Endothelial cell of umbilical vein (primary cell): ENCODE results near the gene HTR6. TPM values are rescaled to one million over a fixed set of nuclear protein-coding genes. Genes with fewer than 3 reads are reported as not detected.

Source experiments
- BruUV-seq: library from RNA; stranded (reverse); fragments of 400-500 nt; replicated peaks from 2 replicates; lab custom pipeline; 2021; lab: Mats Ljungman, UMichigan
- CTCF ChIA-PET: fragments of 300-600, 350-600 bp; sonication (Branson Sonifier 250); formaldehyde crosslinking; loops from one replicate; lab custom pipeline; 2021; ENCODE audit warnings: antibody characterized with exemption, inconsistent platforms; lab: Charles Lee
- POLR2A ChIA-PET: fragments of 300-600, 350-600 bp; sonication (Branson Sonifier 250); formaldehyde crosslinking; loops from one replicate; lab custom pipeline; 2021; ENCODE audit warnings: antibody characterized with exemption, inconsistent platforms; lab: Charles Lee
- DNase-seq: peaks from one replicate; pipeline ENCODE4 v3.0.0-alpha.2; 2011; ENCODE audit warnings: low read depth, low spot score
- FAIRE-seq: peaks from 2 replicates; lab custom pipeline; 2011; peaks lifted over from hg19 to GRCh38; lab: Jason Lieb, UNC
- H2AFZ ChIP-seq: 2 replicates; pipeline ENCODE4 v1.6.0; 2012; ENCODE audit warnings: low read depth, low read length, control low read depth, inconsistent platforms
- H3K27ac ChIP-seq: 2 replicates; pipeline ENCODE4 v1.5.1; 2011; ENCODE audit warnings: low read depth, mild to moderate bottlenecking, control low read depth, low read length, moderate library complexity; ENCODE audit not compliant: insufficient read depth
- H3K27me3 ChIP-seq, 2 experiments: 2 replicates each; pipeline versions ENCODE4 v1.6.0 to v1.6.1; 2011; ENCODE audit warnings: low read length in 2 of 2, mixed read lengths in 1 of 2; ENCODE audit not compliant: control insufficient read depth in 2 of 2, insufficient read depth in 2 of 2
- H3K36me3 ChIP-seq, 2 experiments: 2 replicates in 1 of 2; 3 replicates in 1 of 2; pipeline ENCODE4 v1.5.1; 2011; ENCODE audit warnings: low read length in 2 of 2, mild to moderate bottlenecking in 1 of 2, moderate library complexity in 1 of 2; ENCODE audit not compliant: control insufficient read depth in 2 of 2, insufficient read depth in 2 of 2; ENCODE audit errors: extremely low read depth in 1 of 2
- H3K4me1 ChIP-seq: 3 replicates; pipeline ENCODE4 v1.5.1; 2011; ENCODE audit warnings: mild to moderate bottlenecking, low read length; ENCODE audit not compliant: control insufficient read depth, insufficient read depth; ENCODE audit errors: extremely low read depth
- H3K4me2 ChIP-seq: 2 replicates; pipeline ENCODE4 v1.6.1; 2011; ENCODE audit warnings: low read length, control low read depth, mixed read lengths; ENCODE audit not compliant: insufficient read depth
- H3K4me3 ChIP-seq, 3 experiments: fragments of 200-600 bp in 1 of 3; sonication (generic), shearing (Covaris generic) in 1 of 3; replicated peaks in 1 of 3; 2 replicates each; pipeline ENCODE4 v1.5.1; 2011 to 2016; ENCODE audit warnings: control low read depth in 3 of 3, low read length in 3 of 3, mild to moderate bottlenecking in 2 of 3, inconsistent platforms in 1 of 3, low read depth in 1 of 3, moderate library complexity in 1 of 3; ENCODE audit not compliant: insufficient read depth in 1 of 3
- H3K79me2 ChIP-seq: 2 replicates; pipeline ENCODE4 v1.6.0; 2012; ENCODE audit warnings: low read length, inconsistent platforms; ENCODE audit not compliant: control insufficient read depth, insufficient read depth
- H3K9ac ChIP-seq: replicated peaks from 2 replicates; pipeline ENCODE3; 2011; ENCODE audit warnings: low read length, control low read depth; ENCODE audit not compliant: insufficient read depth; ENCODE audit errors: extremely low read depth
- H3K9me1 ChIP-seq: replicated peaks from 3 replicates; pipeline ENCODE4 v1.6.0; 2011; ENCODE audit warnings: mild to moderate bottlenecking, low read length; ENCODE audit not compliant: control insufficient read depth, insufficient read depth; ENCODE audit errors: extremely low read depth
- H3K9me3 ChIP-seq: replicated peaks from 2 replicates; pipeline ENCODE4 v1.5.1; 2012; ENCODE audit warnings: low read length, inconsistent platforms; ENCODE audit not compliant: control insufficient read depth, insufficient read depth
- H4K20me1 ChIP-seq: replicated peaks from 2 replicates; pipeline ENCODE3; 2011; ENCODE audit warnings: mild to moderate bottlenecking, low read length; ENCODE audit not compliant: control insufficient read depth, insufficient read depth; ENCODE audit errors: extremely low read depth
- EZH2 ChIP-seq: IDR thresholded peaks from 2 replicates; pipeline ENCODE4 v1.6.1; 2012; ENCODE audit warnings: borderline replicate concordance, low read depth, mild to moderate bottlenecking, moderate library complexity, low read length, inconsistent platforms; ENCODE audit not compliant: severe bottlenecking
- FOS ChIP-seq: IDR thresholded peaks from 2 replicates; pipeline ENCODE4 v1.6.1; 2011; ENCODE audit warnings: mild to moderate bottlenecking, low read length, moderate library complexity, borderline replicate concordance; ENCODE audit not compliant: insufficient read depth
- GATA2 ChIP-seq: IDR thresholded peaks from 2 replicates; pipeline ENCODE4 v1.7.0; 2011; ENCODE audit warnings: low read depth, mild to moderate bottlenecking, moderate library complexity, mixed read lengths, low read length; ENCODE audit not compliant: insufficient read length, insufficient read depth
- JUN ChIP-seq: IDR thresholded peaks from 2 replicates; pipeline ENCODE4 v1.6.1; 2011; ENCODE audit warnings: borderline replicate concordance, low read depth; ENCODE audit not compliant: insufficient read length, insufficient read depth
- MYC ChIP-seq: IDR thresholded peaks from one replicate; pipeline ENCODE4 v1.6.1; 2011; ENCODE audit warnings: mild to moderate bottlenecking, low read depth, low read length
- POLR2A ChIP-seq: IDR thresholded peaks from 2 replicates; pipeline ENCODE4 v1.6.1; 2012; ENCODE audit warnings: low read depth, mild to moderate bottlenecking, control low read depth, low read length
- POLR2AphosphoS5 ChIP-seq: IDR thresholded peaks from 2 replicates; pipeline ENCODE4 v1.6.1; 2012; ENCODE audit warnings: low read depth, mild to moderate bottlenecking, control low read depth, low read length, moderate library complexity; ENCODE audit not compliant: insufficient read depth
- dilution Hi-C: fragments of 300-500 bp; cut with MboI; formaldehyde crosslinking; loops from one replicate; pipeline ENCODE4 v1.15.0; 2019; ENCODE audit warnings: low sequenced_read_pairs; ENCODE audit not compliant: extremely low pct_ligation_motif_present
- intact Hi-C: fragments of 100-400 bp; cut with micrococcal nuclease; formaldehyde crosslinking; loops from one replicate; pipeline ENCODE4 v1.10.0; 2022
- polyA plus RNA-seq, 4 experiments: library from polyadenylated mRNA; depleted of rRNA in 3 of 4; stranded (reverse) in 3 of 4; unstranded in 1 of 4; fragments of >200 nt; gene quantifications; 2 replicates each; pipeline versions ENCODE4 v1.2.1 to v1.2.3, GENCODE V29; 2011 to 2012; ENCODE audit warnings: missing spikeins in 1 of 4
- total RNA-seq: library from RNA; stranded (reverse); gene quantifications from 2 replicates; pipeline ENCODE4 v1.2.3, GENCODE V29; 2021
- TF ChIP-seq, protein P1 (sequence below): IDR thresholded peaks from 2 replicates; pipeline ENCODE4 v1.6.1; 2011; ENCODE audit not compliant: insufficient read depth, insufficient read length
- TF ChIP-seq, protein P2 (sequence below), 2 donors: IDR thresholded peaks; 1 replicate in 1 of 2; 2 replicates in 1 of 2; pipeline ENCODE4 v1.5.1; 2011; ENCODE audit warnings: low read length in 2 of 2, mild to moderate bottlenecking in 2 of 2, moderate library complexity in 2 of 2, control low read depth in 1 of 2, inconsistent platforms in 1 of 2, low read depth in 1 of 2; ENCODE audit not compliant: insufficient read depth in 1 of 2; ENCODE audit errors: extremely low read depth in 1 of 2

HTR6 gene
- total and polyA plus RNA-seq, 2 donors (not counting 3 experiments of a cell fraction or from before 2014, with no cell fraction given): not detected

- Histone ChIP-seq H3K27me3 (no peaks in the 10 kb centered on the region), H3K9me3 (no peaks in the 10 kb centered on the region), H3K79me2 (no peaks in the 10 kb centered on the region), H3K4me2 (no peak overlapping the region), H3K27ac (no peak overlapping the region), H3K4me3 (no peak overlapping the region), H3K9ac (no peak overlapping the region), H3K4me1 (no peaks in the 10 kb centered on the region), H3K36me3 (no peaks in the 10 kb centered on the region), H4K20me1 (no peaks in the 10 kb centered on the region), H2AFZ (no peak overlapping the region), H3K9me1 (no peaks in the 10 kb centered on the region)
- no peak for DNase-seq
- dilution Hi-C loops (no loop called here), intact Hi-C loops (no loop called here)
- POLR2A ChIA-PET: interaction anchor here (0.7 kb wide), 1 partner anchor 101 kb away, joined by 13 read pairs; no protein-coding TSS in a partner anchor
- no peak for TF ChIP-seq POLR2A
- TF ChIP-seq, protein P1, sequence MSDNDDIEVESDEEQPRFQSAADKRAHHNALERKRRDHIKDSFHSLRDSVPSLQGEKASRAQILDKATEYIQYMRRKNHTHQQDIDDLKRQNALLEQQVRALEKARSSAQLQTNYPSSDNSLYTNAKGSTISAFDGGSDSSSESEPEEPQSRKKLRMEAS: no peak
- TF ChIP-seq MYC: no peak
- TF ChIP-seq POLR2AphosphoS5: no peak
- no peak for TF ChIP-seq EZH2
- TF ChIP-seq, protein P2, sequence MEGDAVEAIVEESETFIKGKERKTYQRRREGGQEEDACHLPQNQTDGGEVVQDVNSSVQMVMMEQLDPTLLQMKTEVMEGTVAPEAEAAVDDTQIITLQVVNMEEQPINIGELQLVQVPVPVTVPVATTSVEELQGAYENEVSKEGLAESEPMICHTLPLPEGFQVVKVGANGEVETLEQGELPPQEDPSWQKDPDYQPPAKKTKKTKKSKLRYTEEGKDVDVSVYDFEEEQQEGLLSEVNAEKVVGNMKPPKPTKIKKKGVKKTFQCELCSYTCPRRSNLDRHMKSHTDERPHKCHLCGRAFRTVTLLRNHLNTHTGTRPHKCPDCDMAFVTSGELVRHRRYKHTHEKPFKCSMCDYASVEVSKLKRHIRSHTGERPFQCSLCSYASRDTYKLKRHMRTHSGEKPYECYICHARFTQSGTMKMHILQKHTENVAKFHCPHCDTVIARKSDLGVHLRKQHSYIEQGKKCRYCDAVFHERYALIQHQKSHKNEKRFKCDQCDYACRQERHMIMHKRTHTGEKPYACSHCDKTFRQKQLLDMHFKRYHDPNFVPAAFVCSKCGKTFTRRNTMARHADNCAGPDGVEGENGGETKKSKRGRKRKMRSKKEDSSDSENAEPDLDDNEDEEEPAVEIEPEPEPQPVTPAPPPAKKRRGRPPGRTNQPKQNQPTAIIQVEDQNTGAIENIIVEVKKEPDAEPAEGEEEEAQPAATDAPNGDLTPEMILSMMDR (IDR thresholded peaks at IDR 0.05; ENCODE audit: extremely low read depth in 1 of 2, insufficient read depth in 1 of 2, low read depth in 1 of 2, low read length in 2 of 2): no peak
- no peak for TF ChIP-seq JUN
- TF ChIP-seq FOS: no peak
- no peak for TF ChIP-seq GATA2
- CTCF ChIA-PET: interaction anchor here (2.3 kb wide), 1 partner anchor 20 kb away, joined by 5 read pairs; no protein-coding TSS in a partner anchor
- FAIRE-seq: peak; percentile 46
- no TSS peak for BruUV-seq
Measured at GRCh38 chr1:19684677-19685076, 20.0 kb downstream of the HTR6 start.
